ENCODE results near the gene CASZ1. TPM values are rescaled to one million over a fixed set of nuclear protein-coding genes. Genes with fewer than 3 reads are reported as not detected.

CASZ1 gene
- total and polyA plus RNA-seq, 2 experiments from 2014 or later, result 6.2 to 6.7 TPM

DNA sequence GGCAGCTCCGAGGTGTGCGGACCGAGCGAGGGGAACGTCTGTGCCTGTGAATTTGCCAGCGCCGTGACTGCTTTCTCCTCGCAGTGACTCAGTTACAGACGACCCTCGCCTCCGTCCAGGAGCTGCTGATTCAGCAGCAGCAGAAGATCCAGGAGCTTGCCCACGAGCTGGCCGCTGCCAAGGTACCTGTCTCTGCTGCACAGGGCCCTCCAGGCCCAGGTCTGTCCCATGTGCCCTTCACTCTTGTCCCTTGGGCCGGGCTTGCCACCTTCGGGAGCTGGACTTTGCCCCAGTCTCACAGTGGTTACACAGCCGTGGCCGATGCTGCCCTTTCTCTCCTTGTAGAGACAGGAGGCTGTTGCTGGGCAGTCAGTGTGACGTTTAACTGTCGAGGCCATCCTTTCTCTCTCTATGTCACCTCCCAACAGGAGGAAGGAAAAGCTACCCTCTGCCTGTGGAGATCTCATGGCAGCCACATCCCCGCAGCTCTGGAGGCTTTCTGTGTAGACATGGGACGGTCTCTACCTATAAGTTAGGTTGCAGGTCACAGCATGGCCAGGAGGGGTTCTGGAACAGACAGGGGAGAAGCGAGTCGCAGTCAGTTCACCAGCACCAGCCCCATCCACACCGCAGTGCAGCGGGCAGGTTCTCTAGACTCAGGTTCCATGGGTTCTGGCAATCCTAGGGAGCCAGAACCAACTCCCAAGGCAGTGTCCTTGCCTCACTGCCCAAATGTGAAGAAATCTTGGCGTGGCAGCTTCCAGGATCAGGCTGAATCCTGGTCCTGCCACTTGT lies 172.0 kb downstream of the CASZ1 start (continued):
- TF ChIP-seq ZNF462 (CRISPR knock-in tag; IDR thresholded peaks at IDR 0.05), result no peak

DNA sequence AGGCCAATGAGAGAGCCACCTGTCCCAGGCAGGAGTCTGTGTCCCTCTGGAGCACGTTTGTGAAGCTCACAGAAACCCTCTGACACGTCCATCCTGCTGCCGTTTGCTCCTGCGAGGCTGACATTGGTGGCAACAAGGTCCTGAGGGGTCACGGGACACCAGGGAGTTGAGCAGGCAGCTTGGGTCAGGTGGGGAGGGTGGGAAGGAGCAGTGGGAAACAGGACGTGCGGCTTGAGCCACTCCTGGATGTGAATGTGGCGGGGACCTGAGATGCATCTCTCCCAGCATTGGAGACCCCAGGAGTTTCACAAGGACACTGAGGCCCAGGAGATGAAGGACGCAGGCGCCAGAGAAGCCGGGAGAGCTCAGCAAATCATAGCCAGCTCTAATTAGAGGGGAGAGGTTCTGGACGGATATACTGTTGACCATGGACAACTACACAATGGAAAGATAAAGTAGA lies 172.7 kb downstream of the CASZ1 start:
- no peaks in the 10 kb centered on the region; the same call in 2 of the 3 replicates for H3K9me3 Mint-ChIP-seq
- H3K27ac Mint-ChIP-seq, result no peak overlapping the region
- DNase-seq (ENCODE audit: low spot score) (no peak), ATAC-seq (no peak)
- no peaks in the 10 kb centered on the region for H3K36me3 Mint-ChIP-seq (ENCODE audit: low read depth)
- H3K27me3 ChIP-seq (ENCODE audit: insufficient read depth), result no peaks in the 10 kb centered on the region
- H3K27me3 Mint-ChIP-seq (ENCODE audit: insufficient read depth, low read depth, poor library complexity), result peaks cover 13% of the 10 kb centered on the region
- H3K27ac ChIP-seq (ENCODE audit: low read depth), result no peak overlapping the region
- no peak overlapping the region for H3K4me3 ChIP-seq
- no peaks in the 10 kb centered on the region for H3K4me1 ChIP-seq (ENCODE audit: insufficient read depth)
- H3K4me1 Mint-ChIP-seq, result no peaks in the 10 kb centered on the region; the same call in 2 of the 3 replicates
- no peaks in the 10 kb centered on the region for H3K36me3 ChIP-seq (ENCODE audit: insufficient read depth)
- no peaks in the 10 kb centered on the region for H3K79me2 ChIP-seq (replicated peaks; ENCODE audit: insufficient read depth)
- no peaks in the 10 kb centered on the region for H3F3A ChIP-seq (replicated peaks; ENCODE audit: low read depth)
- H2AFZ ChIP-seq, result no peak overlapping the region
- H4K20me1 ChIP-seq (replicated peaks; ENCODE audit: insufficient read depth), result no peaks in the 10 kb centered on the region
- no peak overlapping the region for H3K4me2 ChIP-seq
- H3K9me2 ChIP-seq (ENCODE audit: insufficient read depth), result no peaks in the 10 kb centered on the region
- H3K4me3 Mint-ChIP-seq, result no peak overlapping the region
- no peak for TF ChIP-seq JUNB (IDR thresholded peaks at IDR 0.05; ENCODE audit: unreplicated experiment)
- TF ChIP-seq CREB1 (CRISPR knock-in tag; IDR thresholded peaks at IDR 0.05; ENCODE audit: low read depth), result no peak
- no peak for TF ChIP-seq STAT1 (IDR thresholded peaks at IDR 0.05; ENCODE audit: unreplicated experiment)
- TF ChIP-seq ZNF462 (CRISPR knock-in tag; IDR thresholded peaks at IDR 0.05), result no peak
- no peak for TF ChIP-seq POLR2AphosphoS5 (IDR thresholded peaks at IDR 0.05; ENCODE audit: low read depth)
- TF ChIP-seq EZH2phosphoT487 (IDR thresholded peaks at IDR 0.05; ENCODE audit: unreplicated experiment), result no peak
- TF ChIP-seq ZNF331 (CRISPR knock-in tag; IDR thresholded peaks at IDR 0.05; ENCODE audit: low read depth), result no peak
